Skeletal muscle tissue (tissue), 4 donors: ENCODE measurements around the gene MPDU1. TPM values are rescaled to one million over a fixed set of nuclear protein-coding genes. Genes with fewer than 3 reads are reported as not detected.

Source experiments
- H3K27ac ChIP-seq: one replicate; pipeline ENCODE4 v1.7.0; 2013; ENCODE audit warnings: mild to moderate bottlenecking, low read depth, low read length, inconsistent platforms
- H3K27me3 ChIP-seq, 3 donors: one replicate each; pipeline ENCODE4 v1.7.0; 2013; ENCODE audit warnings: low read length in 3 of 3; ENCODE audit not compliant: control insufficient read depth in 3 of 3, insufficient read depth in 3 of 3
- H3K36me3 ChIP-seq, 3 donors: one replicate each; pipeline ENCODE4 v1.7.0; 2013; ENCODE audit warnings: low read length in 3 of 3; ENCODE audit not compliant: control insufficient read depth in 3 of 3, insufficient read depth in 3 of 3
- H3K4me1 ChIP-seq, 3 donors: one replicate each; pipeline ENCODE4 v1.7.0; 2013; ENCODE audit warnings: low read length in 3 of 3, mild to moderate bottlenecking in 3 of 3; ENCODE audit not compliant: control insufficient read depth in 3 of 3, insufficient read depth in 3 of 3
- H3K4me3 ChIP-seq, 3 donors: one replicate each; pipeline ENCODE4 v1.7.0; 2013; ENCODE audit warnings: low read length in 3 of 3
- H3K9ac ChIP-seq, 3 donors: one replicate each; pipeline ENCODE4 v1.7.0; 2013; ENCODE audit warnings: low read length in 3 of 3, mild to moderate bottlenecking in 3 of 3, moderate library complexity in 2 of 3, low read depth in 1 of 3
- H3K9me3 ChIP-seq, 3 donors: one replicate each; pipeline ENCODE4 v1.7.0; 2013; ENCODE audit warnings: low read length in 3 of 3; ENCODE audit not compliant: control insufficient read depth in 3 of 3
- total RNA-seq: library from RNA; depleted of rRNA; stranded (reverse); fragments of >200 nt; gene quantifications from one replicate; pipeline ENCODE4 v1.2.3, GENCODE V29; 2014
- donor health status: Osteomylitis.

Gene MPDU1
- total RNA-seq, 1 donor from 2014 or later: 26.1 TPM

- Histone ChIP-seq H3K27ac (peak overlapping the region; percentile 99), H3K4me3 (peak overlapping the region; percentile 79 to 93 (median 92)), H3K9ac (peak overlapping the region; percentile 96 to 98 (median 98)), H3K4me1 (peaks cover 39 to 46% (median 41%) of the 10 kb centered on the region in 3 donors), H3K9me3 (no peaks in the 10 kb centered on the region), H3K27me3 (no peaks in the 10 kb centered on the region), H3K36me3 (peaks cover 50 to 60% (median 50%) of the 10 kb centered on the region in 3 donors)
Measured at GRCh38 chr17:7572588-7573323, 10.9 kb upstream of the MPDU1 start.

DNA sequence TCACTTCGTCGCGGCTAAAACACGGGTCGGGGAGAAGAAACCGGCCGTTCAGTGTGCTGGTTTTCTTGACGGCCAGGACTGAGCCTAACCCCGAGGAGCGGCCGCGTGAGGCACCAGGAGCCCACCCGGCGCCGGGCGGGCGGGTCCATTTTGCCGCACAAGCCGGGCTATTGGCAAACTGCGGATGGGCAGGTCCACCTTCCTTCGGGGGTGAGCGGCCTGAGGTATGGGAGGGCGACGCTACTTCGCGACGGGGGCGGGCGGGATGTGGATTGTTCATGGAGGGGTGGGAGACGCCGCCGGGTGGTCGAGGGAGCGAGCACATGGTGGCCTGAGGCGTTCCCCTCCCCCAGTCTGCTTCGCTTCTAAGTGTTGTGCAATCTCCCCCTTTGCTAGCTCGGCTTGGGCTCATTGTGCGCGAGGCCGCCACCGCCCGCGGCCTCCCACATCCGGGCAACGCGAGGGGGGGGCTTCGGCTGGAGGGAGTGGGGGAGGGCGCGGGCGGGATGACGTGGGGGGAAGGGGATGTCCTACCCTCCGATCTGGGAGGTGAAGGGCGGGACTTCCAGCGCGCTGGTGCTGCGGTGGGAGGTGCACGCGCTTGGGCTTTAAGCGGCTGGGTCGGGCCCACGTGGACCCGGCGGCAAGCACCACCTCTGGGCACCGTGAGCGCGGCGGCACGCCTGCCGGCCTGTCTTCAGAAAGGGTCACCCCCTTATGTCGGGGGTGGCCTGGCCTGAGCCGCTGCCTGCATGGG is 10.2 kb upstream of the MPDU1 start:
- H3K4me3 ChIP-seq: peak overlapping the region; percentile 79 to 93 (median 92)
- peaks cover 41 to 50% (median 41%) of the 10 kb centered on the region in 3 donors for H3K4me1 ChIP-seq
- H3K27me3 ChIP-seq: no peaks in the 10 kb centered on the region
- peaks cover 57 to 67% (median 57%) of the 10 kb centered on the region in 3 donors for H3K36me3 ChIP-seq
- no peaks in the 10 kb centered on the region for H3K9me3 ChIP-seq
- H3K9ac ChIP-seq: peak overlapping the region; percentile 96 to 98 (median 98)
- peak overlapping the region; percentile 99 for H3K27ac ChIP-seq

DNA sequence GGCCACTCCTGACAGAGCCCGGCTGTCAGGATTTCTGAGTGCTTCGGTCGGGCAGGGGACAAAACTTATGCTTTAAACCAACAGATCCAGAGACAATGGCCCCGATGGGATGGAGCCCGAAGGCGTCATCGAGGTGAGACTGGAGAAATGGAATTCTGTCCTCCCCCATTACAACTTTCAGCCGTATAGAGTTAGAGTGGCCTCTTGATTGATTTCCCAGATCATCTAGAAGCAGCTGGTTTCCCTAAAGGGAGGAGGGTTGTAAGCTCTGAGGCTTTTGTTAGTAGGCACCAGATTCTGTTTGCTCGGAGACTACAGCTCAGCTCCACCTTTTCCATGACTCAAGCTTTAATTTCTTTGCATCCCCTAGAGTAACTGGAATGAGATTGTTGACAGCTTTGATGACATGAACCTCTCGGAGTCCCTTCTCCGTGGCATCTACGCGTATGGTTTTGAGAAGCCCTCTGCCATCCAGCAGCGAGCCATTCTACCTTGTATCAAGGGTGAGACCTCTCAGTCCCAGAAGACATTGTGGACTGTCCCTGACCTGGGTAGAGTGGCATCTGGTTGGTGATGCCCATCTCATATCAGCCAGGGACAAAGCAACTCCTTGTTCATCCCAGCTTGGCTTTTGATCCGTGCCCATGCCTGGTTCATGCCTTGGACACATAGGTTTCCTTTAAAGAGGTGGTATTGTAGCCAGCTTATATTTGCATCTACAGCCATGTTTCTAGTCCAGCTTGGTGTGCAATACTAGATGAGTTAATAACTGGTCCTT is 9.3 kb upstream of the MPDU1 start:
- Histone ChIP-seq H3K27ac (peak overlapping the region; percentile 99), H3K9ac (peak overlapping the region; percentile 72 to 98 (median 74)), H3K9me3 (no peaks in the 10 kb centered on the region), H3K4me3 (peak overlapping the region; percentile 73 to 93 (median 92)), H3K4me1 (peaks cover 45 to 58% (median 46%) of the 10 kb centered on the region in 3 donors), H3K27me3 (no peaks in the 10 kb centered on the region), H3K36me3 (peaks cover 62 to 70% (median 63%) of the 10 kb centered on the region in 3 donors)

DNA sequence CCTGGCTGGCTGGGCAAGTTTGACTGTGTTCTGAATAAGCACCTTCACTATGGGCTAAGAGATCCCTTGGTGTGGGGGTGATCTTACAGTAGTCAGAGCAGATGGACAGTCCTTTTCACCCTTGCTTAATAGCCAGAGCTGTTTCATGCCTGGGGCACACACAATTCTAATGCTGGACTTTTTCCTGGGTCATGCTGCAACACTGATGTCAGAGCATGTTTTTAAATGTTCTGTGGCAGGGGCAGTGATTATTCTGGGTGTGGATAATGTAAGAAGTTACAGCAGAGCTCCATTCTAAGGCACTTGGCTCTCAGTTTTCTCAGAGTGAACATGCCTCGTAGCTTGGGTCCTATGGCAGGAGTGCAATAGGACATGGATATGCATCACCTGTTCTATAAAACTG is 8.2 kb upstream of the MPDU1 start:
- Histone ChIP-seq H3K27me3 (no peaks in the 10 kb centered on the region), H3K4me3 (no peak overlapping the region), H3K27ac (peak overlapping the region; percentile 36), H3K9ac (peak overlapping the region in 1 of 3 donors; percentile 58), H3K9me3 (no peaks in the 10 kb centered on the region), H3K4me1 (peaks cover 56 to 69% (median 58%) of the 10 kb centered on the region in 3 donors), H3K36me3 (peaks cover 55 to 59% (median 59%) of the 10 kb centered on the region in 3 donors)

DNA sequence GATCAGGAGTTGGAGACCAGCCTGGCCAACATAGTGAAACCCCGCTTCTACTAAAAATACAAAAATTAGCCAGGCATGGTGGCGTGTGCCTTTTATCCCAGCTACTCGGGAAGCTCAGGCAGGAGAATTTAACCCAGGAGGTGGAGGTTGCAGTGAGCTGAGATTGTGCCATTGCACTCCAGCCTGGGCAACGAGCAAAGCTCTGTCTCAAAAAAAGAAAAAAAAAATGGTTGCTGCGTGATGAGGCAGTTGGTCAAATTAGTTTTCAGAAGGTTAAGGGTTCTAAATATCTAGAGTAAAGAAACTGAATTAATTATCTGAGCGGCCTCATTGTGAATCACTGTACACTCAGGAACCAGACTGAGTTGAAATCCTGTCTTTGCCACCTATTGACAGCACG is 7.7 kb upstream of the MPDU1 start:
- no peak overlapping the region for H3K9ac ChIP-seq
- H3K4me3 ChIP-seq: no peak overlapping the region
- H3K27ac ChIP-seq: peak overlapping the region; percentile 36
- peaks cover 50 to 54% (median 54%) of the 10 kb centered on the region in 3 donors for H3K36me3 ChIP-seq
- no peaks in the 10 kb centered on the region for H3K27me3 ChIP-seq
- H3K9me3 ChIP-seq: no peaks in the 10 kb centered on the region
- peaks cover 60 to 73% (median 61%) of the 10 kb centered on the region in 3 donors for H3K4me1 ChIP-seq

DNA sequence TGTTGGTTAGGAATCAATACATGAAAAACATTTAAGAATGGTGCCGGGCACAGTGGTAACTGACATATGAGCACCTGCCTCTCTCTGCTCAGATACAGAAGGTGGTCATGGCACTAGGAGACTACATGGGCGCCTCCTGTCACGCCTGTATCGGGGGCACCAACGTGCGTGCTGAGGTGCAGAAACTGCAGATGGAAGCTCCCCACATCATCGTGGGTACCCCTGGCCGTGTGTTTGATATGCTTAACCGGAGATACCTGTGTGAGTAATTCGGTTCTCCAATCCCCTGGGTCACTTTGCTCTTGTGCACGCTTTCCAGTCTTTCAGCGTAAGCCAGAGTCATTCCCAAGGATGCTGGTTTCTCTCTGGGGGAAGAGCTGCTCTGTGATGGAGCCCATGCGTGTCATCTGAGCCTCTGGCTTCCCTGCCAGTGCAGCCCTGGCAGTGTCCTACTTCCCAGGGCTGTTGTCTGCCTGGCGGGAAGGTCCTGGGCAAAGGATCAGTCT is 7.2 kb upstream of the MPDU1 start:
- Histone ChIP-seq H3K4me3 (no peak overlapping the region), H3K4me1 (peaks cover 61 to 79% (median 62%) of the 10 kb centered on the region in 3 donors), H3K36me3 (peaks cover 46 to 50% (median 49%) of the 10 kb centered on the region in 3 donors), H3K27ac (peak overlapping the region; percentile 36), H3K27me3 (no peaks in the 10 kb centered on the region), H3K9ac (peak overlapping the region in 1 of 3 donors; percentile 41), H3K9me3 (no peaks in the 10 kb centered on the region)

DNA sequence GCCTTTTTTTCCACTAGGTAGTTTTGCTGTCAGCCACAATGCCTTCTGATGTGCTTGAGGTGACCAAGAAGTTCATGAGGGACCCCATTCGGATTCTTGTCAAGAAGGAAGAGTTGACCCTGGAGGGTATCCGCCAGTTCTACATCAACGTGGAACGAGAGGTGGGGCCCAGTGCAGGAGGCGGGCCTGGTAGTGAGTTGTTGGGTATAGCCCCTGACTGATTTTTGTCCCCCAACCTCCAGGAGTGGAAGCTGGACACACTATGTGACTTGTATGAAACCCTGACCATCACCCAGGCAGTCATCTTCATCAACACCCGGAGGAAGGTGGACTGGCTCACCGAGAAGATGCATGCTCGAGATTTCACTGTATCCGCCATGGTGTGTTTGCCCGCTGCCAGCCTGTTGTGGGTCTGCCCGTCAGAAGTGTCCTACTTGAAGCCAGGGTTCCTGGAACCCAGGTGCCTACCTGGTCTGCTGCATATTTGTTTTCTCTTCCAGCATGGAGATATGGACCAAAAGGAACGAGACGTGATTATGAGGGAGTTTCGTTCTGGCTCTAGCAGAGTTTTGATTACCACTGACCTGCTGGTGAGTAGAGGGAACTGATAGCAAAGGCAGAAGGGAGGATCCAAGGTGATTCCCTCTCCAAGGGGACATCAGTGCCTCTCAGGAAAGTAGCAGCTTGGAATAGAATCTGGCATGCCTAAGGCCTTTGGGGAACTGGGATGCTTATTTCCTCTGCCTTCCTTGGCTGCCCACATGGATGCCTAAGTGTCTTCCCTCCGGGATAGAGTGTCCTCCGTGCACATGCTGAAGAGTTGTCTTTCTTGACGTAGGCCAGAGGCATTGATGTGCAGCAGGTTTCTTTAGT is 6.1 kb upstream of the MPDU1 start:
- no peaks in the 10 kb centered on the region for H3K27me3 ChIP-seq
- H3K36me3 ChIP-seq: peaks cover 46 to 50% (median 48%) of the 10 kb centered on the region in 3 donors
- H3K9me3 ChIP-seq: no peaks in the 10 kb centered on the region
- peaks cover 63 to 82% (median 65%) of the 10 kb centered on the region in 3 donors for H3K4me1 ChIP-seq
- H3K4me3 ChIP-seq: no peak overlapping the region
- H3K27ac ChIP-seq: no peak overlapping the region
- no peak overlapping the region for H3K9ac ChIP-seq

DNA sequence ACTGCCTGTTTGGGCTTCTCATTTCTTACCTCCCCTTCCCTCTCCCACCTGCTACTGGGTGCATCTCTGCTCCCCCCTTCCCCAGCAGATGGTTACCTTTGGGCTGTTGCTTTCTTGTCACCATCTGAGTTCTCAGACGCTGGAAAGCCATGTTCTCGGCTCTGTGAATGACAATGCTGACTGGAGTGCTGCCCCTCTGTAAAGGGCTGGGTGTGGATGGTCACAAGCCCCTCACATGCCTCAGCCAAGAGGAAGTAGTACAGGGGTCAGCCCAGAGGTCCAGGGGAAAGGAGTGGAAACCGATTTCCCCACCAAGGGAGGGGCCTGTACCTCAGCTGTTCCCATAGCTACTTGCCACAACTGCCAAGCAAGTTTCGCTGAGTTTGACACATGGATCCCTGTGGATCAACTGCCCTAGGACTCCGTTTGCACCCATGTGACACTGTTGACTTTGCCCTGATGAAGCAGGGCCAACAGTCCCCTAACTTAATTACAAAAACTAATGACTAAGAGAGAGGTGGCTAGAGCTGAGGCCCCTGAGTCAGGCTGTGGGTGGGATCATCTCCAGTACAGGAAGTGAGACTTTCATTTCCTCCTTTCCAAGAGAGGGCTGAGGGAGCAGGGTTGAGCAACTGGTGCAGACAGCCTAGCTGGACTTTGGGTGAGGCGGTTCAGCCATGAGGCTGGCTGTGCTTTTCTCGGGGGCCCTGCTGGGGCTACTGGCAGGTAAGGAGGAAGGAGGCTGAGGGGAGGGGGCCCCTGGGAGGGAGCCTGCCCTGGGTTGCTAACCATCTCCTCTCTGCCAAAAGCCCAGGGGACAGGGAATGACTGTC is 4.4 kb upstream of the MPDU1 start, which contains the start of gene CD68:
CD68 (plus strand) TSS at position 638 of the 833 bp plus-strand sequence; CDS start at position 678, 40 bp downstream.
- H3K9ac ChIP-seq: peak within 1 kb of the TSS; percentile 58 to 75 (median 71)
- peak within 1 kb of the TSS; percentile 52 to 64 (median 54) for H3K4me3 ChIP-seq
- peak within 1 kb of the TSS; percentile 89 for H3K27ac ChIP-seq
- peaks cover 46 to 48% (median 46%) of the 10 kb centered on the region in 3 donors for H3K36me3 ChIP-seq
- H3K4me1 ChIP-seq: peaks cover 67 to 87% (median 69%) of the 10 kb centered on the region in 3 donors
- H3K9me3 ChIP-seq: no peaks in the 10 kb centered on the region
- H3K27me3 ChIP-seq: no peaks in the 10 kb centered on the region
